ENCODE results near the gene PHTF2.

DNA sequence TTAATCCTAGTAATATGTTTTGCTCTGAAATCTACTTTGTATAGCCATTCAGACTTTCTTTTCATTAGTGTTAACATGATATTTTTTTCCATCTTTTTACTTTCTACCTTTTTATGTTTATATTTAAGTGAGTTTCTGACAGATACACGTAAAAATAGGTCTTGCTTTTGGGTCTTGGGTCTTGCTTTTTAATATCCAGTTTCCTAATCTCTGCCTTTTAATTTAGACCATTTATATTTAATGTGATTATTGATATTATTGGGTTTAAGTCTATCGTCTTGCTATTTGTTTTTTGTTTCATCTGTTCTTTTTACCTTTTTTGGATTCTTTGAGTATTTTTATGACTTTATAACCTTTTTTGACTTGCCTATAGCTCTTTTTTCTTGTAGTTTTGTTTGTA lies 7.9 kb downstream of the PHTF2 start:
- TF ChIP-seq, protein P1, sequence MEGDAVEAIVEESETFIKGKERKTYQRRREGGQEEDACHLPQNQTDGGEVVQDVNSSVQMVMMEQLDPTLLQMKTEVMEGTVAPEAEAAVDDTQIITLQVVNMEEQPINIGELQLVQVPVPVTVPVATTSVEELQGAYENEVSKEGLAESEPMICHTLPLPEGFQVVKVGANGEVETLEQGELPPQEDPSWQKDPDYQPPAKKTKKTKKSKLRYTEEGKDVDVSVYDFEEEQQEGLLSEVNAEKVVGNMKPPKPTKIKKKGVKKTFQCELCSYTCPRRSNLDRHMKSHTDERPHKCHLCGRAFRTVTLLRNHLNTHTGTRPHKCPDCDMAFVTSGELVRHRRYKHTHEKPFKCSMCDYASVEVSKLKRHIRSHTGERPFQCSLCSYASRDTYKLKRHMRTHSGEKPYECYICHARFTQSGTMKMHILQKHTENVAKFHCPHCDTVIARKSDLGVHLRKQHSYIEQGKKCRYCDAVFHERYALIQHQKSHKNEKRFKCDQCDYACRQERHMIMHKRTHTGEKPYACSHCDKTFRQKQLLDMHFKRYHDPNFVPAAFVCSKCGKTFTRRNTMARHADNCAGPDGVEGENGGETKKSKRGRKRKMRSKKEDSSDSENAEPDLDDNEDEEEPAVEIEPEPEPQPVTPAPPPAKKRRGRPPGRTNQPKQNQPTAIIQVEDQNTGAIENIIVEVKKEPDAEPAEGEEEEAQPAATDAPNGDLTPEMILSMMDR (conservative IDR thresholded peaks at IDR 0.05; ENCODE audit: low read length): no peak
- TF ChIP-seq EZH2phosphoT487 (IDR thresholded peaks at IDR 0.05; ENCODE audit: borderline replicate concordance, low read depth, low read length): no peak

All from OCI-LY7 (cell line).